GM18498 (cell line): ENCODE measurements around the gene MX1.

Source experiments
- ATAC-seq: cut with Tn5 transposase; IDR thresholded peaks from one replicate; pipeline ENCODE4 v1.9.1; 2021; ENCODE audit warnings: mild to moderate bottlenecking, moderate library complexity; ENCODE audit not compliant: unreplicated experiment

The MX1 gene

DNA sequence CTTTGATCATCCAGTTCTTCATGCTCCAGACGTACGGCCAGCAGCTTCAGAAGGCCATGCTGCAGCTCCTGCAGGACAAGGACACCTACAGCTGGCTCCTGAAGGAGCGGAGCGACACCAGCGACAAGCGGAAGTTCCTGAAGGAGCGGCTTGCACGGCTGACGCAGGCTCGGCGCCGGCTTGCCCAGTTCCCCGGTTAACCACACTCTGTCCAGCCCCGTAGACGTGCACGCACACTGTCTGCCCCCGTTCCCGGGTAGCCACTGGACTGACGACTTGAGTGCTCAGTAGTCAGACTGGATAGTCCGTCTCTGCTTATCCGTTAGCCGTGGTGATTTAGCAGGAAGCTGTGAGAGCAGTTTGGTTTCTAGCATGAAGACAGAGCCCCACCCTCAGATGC is 32.5 kb downstream of the MX1 start:
- ATAC-seq: no peak

DNA sequence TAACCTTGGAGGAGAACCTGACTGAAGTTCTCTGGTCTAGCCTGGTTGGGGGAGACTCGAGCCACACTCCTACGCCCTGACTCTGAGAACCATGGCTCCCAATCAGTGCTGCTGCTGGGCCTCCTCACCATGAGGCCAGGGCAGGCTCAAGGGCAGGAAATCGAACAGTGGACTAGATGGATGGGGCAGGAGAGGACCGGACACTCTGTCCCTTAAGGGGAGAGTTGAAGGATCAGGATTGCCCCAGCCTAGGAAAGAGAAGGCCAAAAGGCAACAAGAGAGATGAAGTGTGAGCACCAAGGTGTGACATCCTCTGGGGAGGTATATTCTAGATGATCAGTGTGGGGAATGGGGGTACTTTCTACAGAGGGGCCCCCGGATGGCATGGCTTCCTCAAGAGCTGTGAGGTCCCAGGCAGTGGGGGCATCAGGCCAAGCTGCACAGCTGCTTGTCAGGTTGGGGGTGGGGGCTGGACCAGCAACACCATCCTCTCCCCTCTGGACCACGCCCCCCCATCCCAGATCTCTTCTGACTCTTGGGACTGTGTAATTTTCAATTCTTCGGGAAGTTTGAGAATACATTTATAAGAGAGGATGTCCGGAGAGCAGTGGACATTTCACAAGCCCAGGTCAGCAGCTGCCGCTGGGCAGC is 34.0 kb downstream of the MX1 start:
- ATAC-seq: peak; percentile 34

DNA sequence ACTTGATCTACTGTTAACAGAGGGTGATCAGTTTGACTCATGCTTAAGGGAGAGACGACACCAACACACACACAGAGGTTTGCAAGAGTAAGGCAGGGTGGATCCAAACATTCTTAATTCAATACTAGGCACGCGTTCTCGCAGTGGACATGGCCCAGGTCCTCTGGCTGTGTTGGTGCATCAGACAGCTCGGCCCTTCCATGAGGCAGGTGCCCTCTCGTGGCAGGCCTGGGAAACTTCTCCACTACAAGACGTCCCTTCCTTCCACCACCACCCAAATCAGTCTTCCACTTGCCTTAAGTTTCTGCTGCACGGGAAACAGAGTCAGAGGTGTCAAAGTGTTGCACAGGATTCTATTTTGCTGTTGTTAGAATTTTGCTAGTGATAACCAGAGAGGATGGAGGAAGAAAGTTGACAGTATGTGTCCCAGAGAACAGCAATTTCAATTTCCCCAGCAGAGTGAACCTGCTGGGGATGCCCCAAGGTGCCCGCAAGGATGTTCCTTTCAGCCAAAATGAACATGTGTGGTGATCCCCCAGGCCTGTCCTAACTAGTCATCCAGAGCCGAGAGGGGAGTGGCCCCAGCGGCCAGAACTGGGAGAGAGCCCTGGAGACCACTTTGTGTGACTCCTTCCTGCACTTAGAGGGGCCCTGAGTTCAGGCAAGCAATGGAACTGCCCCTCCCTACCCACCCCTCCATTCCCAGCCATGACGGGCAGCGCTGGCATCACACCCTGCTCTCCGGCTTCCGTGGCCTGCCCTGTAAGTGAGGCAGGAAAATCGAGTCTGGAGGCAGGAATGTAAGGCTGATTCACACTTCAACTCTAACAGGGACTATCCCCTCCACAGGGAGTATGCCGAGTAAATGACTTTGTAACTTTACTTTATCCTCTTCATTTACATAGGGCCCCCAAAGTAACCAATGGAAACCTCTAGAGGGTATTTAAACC is 34.8 kb downstream of the MX1 start:
- peak; percentile 71 for ATAC-seq

DNA sequence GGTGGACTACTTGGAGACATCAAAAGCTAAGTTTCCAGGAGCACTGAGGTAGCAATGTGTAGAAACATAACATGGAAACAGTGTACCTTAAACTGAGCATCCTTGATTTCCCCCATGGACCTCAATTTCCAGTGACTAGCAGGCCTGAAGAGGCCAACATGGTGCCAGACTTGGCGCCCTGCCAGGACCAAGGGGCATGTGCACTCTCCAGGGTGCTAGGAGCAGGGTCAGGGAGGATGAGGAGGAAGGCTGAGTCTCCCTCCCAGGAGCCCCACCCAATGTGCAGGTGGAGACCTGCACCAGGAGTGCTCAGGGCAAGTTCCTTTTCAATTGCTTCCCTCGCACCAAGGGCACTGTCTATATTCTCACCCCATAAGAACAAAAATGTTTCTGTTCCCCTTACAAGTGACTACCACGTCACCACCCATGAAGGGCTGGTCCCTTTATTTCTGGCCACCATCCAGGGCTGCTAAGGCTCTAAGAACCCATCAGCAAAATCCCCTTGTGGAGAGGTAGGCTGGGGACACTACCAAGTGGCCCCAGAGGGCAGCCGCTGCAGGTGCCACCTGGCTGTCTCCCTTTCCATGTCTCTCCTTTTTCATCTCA is 39.2 kb downstream of the MX1 start:
- ATAC-seq: no peak

DNA sequence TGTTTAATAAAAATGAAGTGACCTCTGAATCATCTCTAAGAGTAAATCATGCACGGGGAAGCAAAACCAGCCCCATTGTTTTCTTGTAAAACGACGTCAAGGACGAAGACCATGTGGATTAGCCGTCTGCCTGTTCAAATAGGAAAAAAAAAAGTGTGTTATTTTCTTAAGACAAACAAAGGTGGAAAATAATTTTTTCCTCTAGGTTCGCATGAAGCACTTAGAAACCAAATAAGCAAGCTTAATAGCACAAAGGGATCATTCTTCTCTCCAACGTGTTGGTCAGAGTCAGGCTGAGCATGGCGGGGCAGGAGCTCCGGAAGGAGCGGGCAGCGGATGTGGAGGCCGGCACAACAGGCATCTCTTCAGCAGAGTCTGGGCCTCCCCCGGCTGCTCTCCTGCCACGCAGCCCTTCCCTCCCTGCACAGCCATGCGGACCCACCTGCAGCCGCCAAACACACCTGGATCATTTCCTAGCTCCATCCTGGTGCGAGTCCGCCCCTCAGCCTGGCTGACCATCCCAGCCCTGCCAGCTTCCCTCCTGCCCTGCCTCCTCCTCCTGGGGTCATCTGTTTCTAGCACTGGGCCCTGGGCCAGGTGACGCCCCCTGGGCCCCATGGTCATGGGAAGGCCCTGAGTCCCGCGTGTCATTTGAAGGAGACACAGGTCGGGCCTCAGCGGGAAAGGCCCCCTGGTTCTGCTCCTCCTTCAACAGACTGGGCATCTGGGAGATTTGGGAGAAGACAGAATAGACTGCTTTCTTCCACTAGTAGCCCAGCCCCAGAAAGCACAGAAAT is 40.2 kb downstream of the MX1 start:
- no peak for ATAC-seq

DNA sequence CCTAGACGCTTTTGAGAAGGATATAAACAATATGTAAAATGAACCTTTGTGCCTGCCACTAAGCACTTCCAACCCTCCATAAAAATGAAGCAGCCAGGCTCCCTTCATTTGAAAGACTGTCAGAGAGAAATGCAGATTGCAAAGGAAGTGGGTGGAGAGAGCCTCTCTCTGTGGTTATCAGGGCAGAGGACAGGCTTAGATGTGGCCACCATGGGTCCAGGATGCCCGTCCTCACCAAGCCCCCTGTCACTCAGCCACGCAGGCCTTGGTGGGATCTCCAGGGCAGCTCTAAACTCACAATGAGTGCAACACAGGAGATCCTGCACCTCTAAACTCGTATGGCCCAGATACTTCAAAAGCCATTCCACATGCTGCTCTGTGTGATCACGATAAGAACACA is 44.0 kb downstream of the MX1 start:
- ATAC-seq: no peak

DNA sequence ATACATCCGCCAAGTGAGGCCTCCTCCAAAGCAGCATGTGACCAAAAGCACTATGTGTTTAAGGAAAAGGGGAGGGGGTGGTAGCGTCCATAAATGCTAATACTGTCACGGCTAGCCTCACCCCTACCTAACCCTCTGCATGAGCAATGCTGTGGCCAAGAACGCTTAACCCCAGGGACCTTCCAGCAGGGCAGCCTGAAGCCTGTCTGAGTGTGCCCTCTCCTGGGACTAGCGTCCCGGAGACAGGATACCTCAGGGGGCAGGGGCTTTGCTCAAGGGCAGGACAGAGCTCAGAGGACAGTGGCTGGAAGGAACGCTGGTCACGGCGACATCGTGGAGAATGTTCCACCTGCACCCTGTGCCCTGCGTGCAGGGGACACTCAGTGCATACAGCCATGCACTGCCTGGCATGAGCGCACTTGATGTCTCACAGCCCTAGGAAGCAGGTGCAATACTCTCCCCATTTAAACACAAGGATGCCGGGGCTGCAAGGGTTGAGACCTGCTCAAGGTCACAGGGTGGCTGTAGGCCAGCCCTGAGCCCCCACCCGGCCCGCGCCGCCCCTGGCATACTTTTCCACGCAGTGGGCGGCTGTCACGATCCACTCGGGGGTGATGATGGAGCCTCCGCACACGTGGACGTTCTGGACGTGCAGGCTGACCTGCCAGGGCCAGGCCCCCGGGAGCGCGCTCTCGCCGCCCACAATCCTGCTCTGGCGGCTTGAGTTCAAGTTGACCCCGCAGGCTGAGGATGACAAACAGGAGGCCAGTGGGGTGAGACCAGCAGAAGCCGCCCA is 46.9 kb downstream of the MX1 start:
- no peak for ATAC-seq

DNA sequence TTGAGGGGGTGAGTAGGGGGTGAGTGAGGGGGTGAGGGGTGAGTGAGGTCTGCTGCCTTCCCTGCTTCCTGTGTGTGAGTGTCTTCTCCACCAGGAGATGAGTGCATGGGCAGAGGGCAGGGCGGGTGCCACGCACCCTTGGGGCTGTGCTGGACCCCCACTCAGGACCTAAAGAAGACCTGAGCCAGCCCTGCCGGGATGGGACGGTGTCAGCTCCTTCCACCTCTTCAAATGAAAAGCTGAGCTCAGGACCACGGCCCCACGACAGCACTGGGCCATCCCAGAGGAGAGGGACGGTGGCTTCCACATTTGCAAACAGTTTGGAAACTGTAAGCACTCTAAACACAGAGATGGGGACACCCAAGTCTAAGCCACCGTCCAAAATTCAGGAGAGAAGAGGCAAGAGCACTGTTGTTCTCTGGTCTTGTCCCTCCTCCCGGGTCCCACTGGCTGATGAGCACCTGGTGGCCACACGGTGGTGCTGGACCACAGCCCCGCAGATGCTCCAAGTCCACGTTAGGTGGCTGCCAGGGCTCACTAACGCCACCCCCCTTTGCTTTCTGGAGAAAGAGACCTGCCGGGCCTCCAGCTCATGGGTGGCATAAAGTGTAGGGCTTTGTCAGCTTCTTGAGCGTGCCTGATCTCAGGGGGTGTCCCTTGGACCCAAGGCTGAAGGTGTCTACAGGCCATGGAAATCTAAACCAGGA is 49.8 kb downstream of the MX1 start:
- no peak for ATAC-seq

DNA sequence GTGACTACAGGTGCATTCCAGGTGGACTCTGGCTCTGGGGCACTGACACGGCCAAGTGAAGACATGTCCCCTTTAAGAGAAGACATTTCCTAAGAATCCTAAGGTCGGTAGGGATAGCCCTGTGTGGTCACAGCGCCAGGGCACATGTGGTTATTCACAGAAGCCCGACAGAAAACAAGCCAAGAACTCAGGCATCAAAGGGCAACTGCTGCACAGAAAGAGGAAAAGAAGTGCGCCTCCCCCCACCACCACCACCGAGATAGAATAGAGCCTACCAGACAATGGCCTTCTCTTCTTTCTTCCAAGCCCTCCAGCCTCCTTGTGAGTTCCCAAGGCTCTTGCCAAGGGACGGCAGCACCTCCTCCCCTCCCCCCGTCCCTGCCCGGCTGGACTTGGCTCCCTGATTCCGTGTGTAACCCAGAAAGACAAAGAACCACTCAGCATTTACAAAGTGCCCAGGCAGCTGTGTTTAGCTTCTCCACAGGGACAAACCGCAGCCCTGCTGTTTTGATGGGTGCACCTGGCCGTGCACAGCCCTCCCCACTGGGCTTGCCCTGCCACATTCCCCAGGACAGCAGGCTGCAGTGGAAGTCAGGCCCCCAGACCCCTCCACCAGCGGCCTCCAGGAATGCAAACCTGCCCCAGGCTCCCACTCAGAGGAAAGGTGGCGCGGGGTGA is 51.7 kb downstream of the MX1 start:
- ATAC-seq: no peak

DNA sequence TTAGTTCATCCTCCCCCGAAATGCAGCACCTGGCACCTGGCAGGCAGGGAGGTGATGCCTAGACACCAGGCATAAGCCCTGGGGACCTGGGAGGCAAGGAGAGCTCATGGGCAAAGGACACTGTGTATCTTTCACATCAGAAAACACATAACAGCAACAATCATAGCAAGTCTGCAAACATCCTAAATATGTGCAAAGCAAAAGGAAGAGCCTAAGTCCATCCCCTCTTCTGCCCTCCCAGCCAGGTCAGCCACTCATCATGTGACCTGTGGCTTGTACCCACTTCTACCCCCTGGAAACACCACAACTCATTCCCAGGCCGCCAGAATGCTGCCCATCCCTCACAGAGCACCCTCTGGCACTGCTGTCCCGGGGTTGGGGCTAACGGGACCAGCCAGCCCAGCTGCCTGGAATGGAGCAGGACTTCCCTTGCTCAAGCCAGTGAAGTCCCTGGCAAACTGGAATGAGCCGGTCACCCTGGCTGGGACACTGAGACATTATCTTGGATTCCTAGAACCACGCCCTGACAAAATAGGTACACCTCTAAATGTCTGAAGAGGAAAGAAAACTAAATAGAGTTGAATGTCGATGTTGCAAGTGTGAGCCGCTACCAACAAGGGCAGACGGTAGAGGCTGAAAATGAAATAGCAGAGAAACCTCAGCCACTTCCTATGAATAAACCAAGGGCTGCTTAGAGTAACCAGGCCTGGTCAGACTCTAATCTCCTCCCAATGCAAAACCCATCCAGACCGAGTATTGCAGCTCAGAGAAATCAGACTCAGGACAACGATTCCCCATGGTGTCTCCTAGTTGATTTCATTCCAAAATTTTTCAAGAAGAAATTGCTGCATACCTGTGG is 52.5 kb downstream of the MX1 start:
- ATAC-seq: no peak

DNA sequence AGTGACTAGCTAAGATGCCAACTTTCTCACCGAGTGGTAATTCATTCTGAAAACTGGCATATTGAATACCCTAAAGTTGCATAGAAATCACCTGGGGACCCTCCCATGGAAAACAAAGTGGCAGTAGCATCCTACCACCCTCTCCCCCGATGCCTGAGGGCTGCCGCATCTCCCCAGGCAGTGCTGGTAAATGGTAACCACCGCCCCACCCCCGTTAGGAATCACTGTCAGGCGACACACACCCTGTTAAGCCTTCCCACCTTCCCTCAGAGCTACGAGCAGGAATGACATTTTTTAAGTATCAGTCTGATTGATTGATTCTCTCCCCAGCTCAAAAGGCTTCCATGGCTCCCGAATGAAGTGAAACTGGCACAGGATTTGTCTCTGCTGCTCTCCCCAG is 53.6 kb downstream of the MX1 start:
- no peak for ATAC-seq

DNA sequence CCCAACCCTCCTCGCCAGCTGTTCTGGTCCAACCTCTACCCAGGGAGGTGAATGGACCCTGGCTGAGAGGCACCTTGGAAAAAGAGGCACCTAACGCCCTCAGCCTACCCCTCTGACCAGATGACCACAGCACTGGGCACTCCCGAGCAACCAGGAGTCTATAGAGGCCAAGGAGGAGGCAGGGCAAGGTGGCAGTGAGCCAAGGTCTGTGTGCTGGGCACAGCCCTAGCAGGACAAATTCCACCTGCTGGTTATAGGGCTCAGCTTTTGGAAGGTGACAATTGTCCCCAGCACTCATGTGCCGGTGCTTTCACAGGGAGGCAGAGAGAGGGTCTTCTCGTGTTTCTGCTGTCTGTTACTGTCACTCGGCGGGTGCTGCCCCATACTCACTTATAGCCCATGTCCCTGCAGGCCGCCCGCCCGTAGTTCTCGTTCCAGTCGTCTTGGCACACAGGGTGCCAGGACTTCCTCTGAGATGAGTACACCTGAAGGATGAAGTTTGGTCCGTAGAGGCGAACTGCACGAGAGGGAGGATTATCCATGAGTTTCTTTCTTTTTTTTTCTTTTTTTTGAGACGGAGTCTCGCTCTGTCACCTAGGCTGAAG is 54.1 kb downstream of the MX1 start:
- no peak for ATAC-seq

DNA sequence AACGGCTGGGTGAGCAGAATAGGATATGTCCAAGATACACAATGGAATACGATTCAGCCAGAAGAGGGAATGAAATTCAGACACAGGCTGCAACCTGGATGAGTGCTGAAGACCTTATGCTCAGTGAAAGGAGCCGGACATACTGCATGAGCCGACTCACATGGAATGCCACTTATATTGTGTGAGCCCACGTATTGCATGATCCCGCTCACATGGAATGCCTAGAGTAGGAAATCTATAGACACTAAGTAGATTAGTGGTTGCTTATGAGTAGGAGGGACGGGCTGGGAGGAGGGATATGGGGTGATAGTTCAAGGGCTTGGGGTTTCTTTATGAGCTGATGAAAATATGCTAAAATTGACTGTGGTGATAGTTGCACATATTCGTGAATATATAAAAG is 55.2 kb downstream of the MX1 start:
- no peak for ATAC-seq

DNA sequence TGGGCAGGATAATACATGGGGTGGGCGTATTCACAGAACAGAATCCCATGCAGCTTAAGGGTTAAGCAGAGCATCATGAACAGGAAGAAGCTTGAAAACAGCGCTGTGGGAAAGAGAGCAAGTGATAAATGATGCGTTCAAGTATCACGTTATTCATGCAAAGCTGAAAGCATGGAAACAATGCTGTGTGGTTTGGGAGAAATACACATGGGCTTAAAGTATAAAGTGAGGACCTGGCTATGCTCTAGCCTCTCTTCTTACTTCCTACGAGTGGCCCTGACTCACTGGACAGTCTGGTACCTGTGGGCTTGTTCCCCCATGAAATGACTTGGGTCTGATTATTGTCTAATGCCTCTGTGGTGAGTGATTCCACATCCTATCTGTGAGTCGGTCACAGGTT is 56.3 kb downstream of the MX1 start:
- no peak for ATAC-seq

DNA sequence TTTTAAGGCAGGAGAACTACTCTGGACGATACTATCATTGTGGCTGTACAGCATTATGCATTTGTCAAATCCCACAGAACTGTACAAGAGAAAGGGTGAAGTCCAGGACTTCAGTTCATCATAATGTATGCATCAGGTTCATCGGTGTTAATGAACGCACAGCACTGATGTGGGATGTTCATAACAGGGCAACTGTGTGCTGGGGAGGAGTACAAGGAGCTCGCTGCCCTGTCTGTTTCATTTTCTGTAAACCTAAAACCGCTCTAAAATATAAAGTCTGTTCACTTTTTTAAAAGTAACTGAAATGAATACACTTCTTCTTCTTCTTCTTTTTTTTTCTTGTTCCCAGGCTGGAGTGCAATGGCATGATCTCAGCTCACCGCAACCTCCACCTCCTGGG is 56.9 kb downstream of the MX1 start:
- ATAC-seq: no peak

DNA sequence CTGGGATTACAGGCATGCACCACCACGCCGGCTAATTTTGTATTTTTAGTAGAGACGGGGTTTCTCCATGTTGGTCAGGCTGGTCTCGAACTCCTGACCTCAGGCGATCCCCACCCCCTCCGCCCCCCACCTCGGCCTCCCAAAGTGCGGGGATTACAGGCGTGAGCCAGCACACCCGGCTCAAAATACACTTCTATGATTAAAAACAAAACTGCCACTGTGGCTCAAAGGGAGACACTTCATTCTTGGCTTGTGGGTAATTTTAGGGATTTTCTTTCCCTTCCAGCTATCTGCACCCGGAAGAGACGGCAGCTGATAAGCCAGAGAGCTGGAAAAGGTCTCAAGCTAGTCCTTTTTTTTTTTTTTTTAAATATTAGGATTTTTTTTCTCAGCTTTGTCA is 57.4 kb downstream of the MX1 start:
- ATAC-seq: no peak

DNA sequence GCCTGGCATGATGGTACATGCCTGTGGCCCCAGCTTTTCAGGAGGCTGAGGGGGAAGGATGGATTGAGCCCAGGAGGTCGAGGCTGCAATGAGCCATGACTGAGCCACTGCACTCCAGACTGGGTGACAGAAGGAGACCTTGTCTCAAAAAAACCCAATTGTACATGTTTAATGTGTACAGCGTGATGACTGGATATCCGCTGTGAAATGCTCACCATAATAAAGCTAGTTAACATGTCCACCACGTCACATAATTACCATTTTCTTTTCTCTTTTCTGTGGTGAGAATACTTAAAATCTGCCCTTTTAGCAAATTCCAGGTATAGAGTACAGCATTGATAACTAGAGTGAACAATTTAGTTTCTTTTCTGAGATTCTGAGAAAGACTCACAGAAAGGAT is 57.9 kb downstream of the MX1 start:
- no peak for ATAC-seq

DNA sequence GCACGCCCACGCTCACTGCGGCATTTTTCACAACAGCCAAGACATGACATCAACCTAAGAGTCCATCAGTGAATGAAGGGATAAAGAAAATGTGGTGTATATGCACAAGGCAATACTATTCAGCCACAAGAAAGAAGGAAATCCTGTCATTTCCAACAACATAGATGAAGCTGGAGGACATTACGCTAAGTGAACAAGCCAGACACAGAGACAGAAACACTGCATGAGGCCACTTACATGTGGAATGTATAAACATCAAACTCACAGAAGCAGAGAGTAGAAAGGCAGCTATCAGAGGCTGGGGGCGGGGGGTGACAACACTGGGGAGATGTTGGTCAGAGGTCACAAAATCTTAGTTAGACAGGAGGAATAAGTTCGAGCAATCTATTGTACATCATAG is 61.0 kb downstream of the MX1 start:
- ATAC-seq: no peak
